Transverse colon (tissue), 3 donors: ENCODE measurements around the gene MAGI2.

ENCODE experiments used
- POLR2A ChIP-seq: fragments of 450-650 bp; IDR thresholded peaks from one replicate; pipeline ENCODE4 v1.6.1; 2016; ENCODE audit warnings: antibody characterized with exemption, mild to moderate bottlenecking, moderate library complexity
- TF ChIP-seq, protein P1 (sequence below), 5 experiments: fragments of 200-600 bp in 3 of 5; fragments of 450-650 bp in 2 of 5; sonication (generic) in 3 of 5; IDR thresholded peaks; 1 replicate in 2 of 5; 2 replicates in 3 of 5; pipeline ENCODE4 v1.5.1; 2016 to 2017; ENCODE audit warnings: antibody characterized with exemption in 5 of 5, inconsistent platforms in 3 of 5, mild to moderate bottlenecking in 2 of 5, moderate library complexity in 1 of 5

DNA sequence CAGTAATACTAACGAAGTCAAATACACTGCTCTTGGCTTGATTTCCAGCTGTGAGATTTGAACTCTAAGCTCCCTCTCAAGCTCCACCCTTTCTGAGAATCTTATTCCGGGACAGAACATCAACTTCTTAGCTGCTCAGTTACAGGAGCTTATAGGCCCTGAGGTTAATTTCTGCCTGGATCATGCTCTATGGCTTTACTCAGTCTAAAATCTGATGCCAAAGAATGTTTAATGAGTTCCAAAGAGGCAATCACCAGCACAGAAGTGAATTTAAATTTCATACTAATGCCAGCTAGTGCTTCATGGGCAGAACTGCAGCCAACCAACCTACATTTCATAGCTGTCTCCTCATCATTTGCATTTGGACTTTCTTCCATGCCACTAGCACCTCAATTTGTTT is 707.2 kb downstream of the MAGI2 start:
- no peak for TF ChIP-seq POLR2A
- TF ChIP-seq, protein P1, sequence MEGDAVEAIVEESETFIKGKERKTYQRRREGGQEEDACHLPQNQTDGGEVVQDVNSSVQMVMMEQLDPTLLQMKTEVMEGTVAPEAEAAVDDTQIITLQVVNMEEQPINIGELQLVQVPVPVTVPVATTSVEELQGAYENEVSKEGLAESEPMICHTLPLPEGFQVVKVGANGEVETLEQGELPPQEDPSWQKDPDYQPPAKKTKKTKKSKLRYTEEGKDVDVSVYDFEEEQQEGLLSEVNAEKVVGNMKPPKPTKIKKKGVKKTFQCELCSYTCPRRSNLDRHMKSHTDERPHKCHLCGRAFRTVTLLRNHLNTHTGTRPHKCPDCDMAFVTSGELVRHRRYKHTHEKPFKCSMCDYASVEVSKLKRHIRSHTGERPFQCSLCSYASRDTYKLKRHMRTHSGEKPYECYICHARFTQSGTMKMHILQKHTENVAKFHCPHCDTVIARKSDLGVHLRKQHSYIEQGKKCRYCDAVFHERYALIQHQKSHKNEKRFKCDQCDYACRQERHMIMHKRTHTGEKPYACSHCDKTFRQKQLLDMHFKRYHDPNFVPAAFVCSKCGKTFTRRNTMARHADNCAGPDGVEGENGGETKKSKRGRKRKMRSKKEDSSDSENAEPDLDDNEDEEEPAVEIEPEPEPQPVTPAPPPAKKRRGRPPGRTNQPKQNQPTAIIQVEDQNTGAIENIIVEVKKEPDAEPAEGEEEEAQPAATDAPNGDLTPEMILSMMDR (IDR thresholded peaks at IDR 0.05), result no peak
